K562 treated with DMSO at 1 percent for 48 hours (cell line): ENCODE measurements around the gene MAGOH. TPM values are rescaled to one million over a fixed set of nuclear protein-coding genes. Genes with fewer than 3 reads are reported as not detected.

Experiments used
- total RNA-seq: library from RNA; unstranded; fragments of 300-600 nt; gene quantifications from 2 replicates; pipeline ENCODE4 v1.2.3, GENCODE V29; 2022; ENCODE audit warnings: low replicate concordance; ENCODE audit errors: extremely low read depth

Gene MAGOH
- total RNA-seq = not detected in 2 replicates

DNA sequence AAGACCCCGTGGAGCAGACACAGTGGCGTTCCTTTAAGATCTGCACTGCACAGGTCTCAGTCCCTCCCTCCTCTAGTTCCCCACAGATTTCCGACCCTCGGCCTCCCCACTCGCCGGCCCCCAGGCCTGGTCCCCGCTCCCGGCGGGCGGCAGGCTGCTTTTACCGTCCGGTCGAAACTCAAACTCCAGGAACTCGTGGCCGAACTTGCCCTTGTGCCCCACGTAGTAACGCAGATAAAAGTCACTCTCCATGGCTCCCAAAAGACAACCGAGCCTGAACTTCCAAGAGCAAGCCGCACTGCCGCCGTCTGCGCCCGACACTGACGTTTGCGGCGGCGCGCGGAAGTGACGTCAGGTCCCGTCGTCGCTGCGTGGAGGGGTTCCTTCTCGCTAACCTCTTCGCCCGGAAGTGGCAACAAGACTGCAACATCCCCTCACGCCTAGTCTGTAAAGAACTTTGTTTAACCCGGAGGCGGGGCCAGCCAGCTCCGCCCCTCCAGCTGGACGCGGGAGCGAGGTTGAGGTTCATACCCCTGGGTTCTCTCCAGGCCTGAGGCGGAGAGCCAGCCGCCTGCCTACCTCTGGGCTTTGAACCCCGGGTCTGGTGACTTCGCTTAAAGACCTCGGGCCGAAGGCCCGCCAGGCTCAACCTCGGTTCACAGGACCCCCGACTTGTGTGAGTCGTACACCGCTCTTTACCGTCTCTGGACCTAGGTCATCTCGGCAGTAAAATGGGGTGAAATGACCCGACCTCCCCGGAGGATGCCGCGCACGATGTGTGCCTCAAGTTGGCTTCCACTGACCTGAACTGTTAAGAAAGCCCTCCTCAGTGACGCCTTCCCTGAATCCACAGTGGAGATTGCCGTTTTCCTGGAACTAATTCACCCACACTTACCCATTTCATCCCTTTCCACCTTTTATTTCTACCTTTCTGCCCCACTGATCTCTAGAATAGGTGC is at the start of gene MAGOH:
MAGOH (minus strand) TSS at position 322 of the 959 bp plus-strand sequence; CDS start at position 252, 70 bp downstream.

DNA sequence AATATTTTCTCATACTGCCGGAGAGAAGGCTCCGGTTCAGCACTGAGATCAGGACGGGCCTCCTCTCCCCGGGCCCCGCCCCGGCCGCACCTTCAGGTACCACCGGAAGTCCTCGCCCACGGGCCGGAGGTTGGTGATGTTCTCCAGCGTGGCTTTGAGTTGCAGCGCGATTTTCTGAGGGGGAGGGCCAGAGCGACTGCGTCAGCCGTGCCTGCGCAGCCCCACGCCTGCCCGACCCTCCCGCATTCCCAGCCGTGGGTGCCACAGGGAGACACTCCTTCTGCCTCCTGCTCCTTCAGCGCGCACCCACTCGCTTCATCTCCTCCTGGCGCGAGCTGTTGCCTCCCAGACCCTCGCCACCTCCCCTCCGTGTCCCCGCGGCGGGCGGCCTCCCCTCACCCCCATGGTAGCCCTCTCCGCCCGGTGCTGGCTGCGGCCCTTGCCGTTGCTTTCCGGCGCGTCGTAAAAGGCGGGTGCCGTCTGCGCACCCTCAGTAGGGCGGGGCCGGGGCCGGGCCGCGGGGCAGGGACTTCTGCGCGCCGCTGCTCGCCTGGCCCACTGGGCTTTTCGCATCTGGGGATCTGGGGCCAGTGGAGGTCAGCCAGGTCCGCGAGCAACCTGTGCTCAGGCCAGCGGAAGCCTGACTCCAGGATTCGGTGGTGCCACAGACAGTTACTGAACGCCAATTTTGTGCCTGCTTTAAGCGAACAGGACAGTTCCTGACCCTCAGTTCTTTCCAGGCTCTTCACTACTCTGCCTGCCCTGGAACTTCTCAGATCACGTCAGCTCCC is 18.0 kb downstream of the MAGOH start, which contains the start of gene CZIB:
CZIB (minus strand) TSS at position 464 of the 791 bp plus-strand sequence; CDS start at position 405, 59 bp downstream.

DNA sequence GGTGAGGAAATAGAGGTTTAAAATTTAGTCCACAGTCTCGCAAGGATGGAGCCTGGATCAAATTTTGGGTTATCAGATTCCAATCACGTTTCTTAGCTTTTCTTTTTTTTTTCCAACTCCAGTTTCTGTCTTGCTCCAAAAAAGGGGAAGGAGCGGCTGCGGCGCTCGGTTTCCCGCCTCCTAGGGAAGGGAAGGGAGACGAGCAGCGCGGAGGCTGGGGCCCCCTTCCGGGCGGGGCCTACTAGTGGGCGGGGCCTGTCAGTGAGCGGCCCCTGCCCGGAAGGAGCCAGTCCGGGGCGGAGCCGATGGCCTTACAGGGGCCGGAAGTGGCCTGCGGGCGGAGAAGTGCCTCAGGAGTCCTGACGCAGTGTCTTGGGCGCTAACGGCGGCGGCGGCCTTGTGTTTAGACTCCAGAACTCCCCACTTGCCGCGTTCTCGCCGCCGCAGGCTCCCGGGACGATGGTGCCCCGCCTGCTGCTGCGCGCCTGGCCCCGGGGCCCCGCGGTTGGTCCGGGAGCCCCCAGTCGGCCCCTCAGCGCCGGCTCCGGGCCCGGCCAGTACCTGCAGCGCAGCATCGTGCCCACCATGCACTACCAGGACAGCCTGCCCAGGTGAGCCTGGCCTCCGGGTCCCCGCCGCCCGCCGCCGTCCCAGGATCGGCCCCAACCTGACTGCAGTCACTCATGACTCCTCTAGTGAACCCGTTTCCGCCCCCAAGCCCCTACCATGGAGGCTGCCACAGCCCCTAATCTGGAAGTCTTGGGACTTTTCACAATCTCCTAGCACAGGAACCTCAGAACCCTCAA is 41.6 kb downstream of the MAGOH start, which contains the start of gene CPT2:
CPT2 (plus strand) TSS at position 340 of the 806 bp plus-strand sequence; CDS start at position 460, 120 bp downstream.

Other genes with a start within 250 kb of the MAGOH start
- gene PODN, start 176.3 kb downstream of the MAGOH start, total RNA-seq = not detected in 2 replicates
- gene SLC1A7, start 95.9 kb downstream of the MAGOH start, total RNA-seq = not detected in 2 replicates
- gene CPT2, start 41.7 kb downstream of the MAGOH start, total RNA-seq = not detected in 2 replicates
- gene CZIB, start 17.9 kb downstream of the MAGOH start, total RNA-seq = not detected in 2 replicates
- gene LRP8, start 89.6 kb upstream of the MAGOH start, total RNA-seq = not detected in 2 replicates
- not detected in 2 replicates for gene DMRTB1, start 220.9 kb upstream of the MAGOH start, total RNA-seq